ENCODE measurements around the gene IFIT2.
"Not testable (repeated sequence)": the region's sequence is repeated elsewhere in the genome, so short reads cannot be mapped to it uniquely, and the experiment has no call there.

Gene IFIT2, protein sequence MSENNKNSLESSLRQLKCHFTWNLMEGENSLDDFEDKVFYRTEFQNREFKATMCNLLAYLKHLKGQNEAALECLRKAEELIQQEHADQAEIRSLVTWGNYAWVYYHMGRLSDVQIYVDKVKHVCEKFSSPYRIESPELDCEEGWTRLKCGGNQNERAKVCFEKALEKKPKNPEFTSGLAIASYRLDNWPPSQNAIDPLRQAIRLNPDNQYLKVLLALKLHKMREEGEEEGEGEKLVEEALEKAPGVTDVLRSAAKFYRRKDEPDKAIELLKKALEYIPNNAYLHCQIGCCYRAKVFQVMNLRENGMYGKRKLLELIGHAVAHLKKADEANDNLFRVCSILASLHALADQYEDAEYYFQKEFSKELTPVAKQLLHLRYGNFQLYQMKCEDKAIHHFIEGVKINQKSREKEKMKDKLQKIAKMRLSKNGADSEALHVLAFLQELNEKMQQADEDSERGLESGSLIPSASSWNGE

GRCh38 chr10:89301721-89302445 lies at the start of gene IFIT2:
Gene IFIT2 (plus strand): TSS chr10:89302046. CDS start chr10:89302124, 78 bp downstream.
- peak; percentile 86 for DNase-seq (ENCODE audit: low spot score)

- no peak for DNase-seq (ENCODE audit: low spot score)
Measured at GRCh38 chr10:89252225-89252585, 49.6 kb upstream of the IFIT2 start.

DNA sequence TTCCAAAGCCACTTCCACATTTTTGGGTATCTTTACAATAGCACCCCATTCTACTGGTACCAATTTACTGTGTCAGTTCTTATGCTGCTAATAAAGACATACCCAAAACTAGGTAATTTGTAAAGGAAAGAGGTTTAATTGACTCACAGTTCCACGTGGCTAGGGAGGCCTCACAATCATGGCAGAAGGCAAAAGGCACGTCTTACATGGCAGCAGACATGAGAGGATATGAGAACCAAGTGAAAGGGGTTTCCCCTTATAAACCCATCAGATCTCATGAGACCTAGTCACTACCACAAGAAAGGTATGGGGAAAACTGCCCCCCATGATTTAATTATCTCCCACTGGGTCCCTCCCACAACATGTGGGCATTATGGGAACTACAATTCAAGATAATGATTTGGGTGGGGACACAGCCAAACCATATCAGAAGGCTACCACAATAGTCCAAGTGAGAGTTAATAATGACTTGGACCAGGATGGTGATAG lies 46.7 kb upstream of the IFIT2 start:
- DNase-seq (ENCODE audit: low spot score): not testable (repeated sequence)

- no peak for DNase-seq (ENCODE audit: low spot score)
Measured at GRCh38 chr10:89255793-89256192, 46.1 kb upstream of the IFIT2 start.

DNA sequence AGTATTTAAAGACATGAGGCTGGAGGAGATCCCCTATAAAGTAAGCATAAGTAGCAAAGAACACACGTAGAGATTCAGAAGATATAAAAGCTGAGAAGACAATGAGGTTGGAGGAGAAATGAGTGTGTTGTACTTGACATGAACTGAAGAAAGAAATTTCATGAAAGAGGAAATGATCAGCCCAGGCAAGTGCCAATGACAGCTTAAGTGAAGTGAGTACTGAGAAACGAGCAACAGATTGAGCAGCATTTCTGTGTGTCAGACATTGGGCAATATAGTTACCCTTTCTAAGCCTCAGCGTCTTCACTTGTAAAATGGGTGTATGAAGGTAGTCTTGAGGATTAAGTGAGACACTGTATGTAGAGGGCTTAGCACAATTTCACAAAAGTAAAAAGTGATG lies 45.5 kb upstream of the IFIT2 start:
- DNase-seq (ENCODE audit: low spot score): no peak

- no peak for DNase-seq (ENCODE audit: low spot score)
Measured at GRCh38 chr10:89256962-89257361, 44.9 kb upstream of the IFIT2 start.

GRCh38 chr10:89257581-89257980 lies 44.3 kb upstream of the IFIT2 start:
- no peak for DNase-seq (ENCODE audit: low spot score)

DNA sequence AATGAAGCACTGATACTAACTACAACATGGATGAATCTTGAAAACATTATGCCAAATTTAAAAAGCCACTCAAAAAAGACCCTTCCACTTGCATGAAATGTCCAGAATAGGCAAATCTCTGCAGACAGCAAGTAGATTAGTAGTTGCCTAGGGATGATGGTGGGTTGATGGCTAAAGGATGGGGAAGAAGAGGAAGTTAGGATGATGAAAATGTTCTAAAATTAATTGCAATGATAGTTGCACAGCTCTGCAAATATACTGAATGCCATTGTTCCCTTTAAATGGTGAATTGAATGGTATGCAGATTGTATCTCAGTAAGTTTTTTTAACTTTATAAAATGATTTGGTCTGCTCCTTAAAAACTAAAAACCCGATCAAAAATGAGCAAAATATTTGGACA lies 43.0 kb upstream of the IFIT2 start:
- no peak for DNase-seq (ENCODE audit: low spot score)

DNA sequence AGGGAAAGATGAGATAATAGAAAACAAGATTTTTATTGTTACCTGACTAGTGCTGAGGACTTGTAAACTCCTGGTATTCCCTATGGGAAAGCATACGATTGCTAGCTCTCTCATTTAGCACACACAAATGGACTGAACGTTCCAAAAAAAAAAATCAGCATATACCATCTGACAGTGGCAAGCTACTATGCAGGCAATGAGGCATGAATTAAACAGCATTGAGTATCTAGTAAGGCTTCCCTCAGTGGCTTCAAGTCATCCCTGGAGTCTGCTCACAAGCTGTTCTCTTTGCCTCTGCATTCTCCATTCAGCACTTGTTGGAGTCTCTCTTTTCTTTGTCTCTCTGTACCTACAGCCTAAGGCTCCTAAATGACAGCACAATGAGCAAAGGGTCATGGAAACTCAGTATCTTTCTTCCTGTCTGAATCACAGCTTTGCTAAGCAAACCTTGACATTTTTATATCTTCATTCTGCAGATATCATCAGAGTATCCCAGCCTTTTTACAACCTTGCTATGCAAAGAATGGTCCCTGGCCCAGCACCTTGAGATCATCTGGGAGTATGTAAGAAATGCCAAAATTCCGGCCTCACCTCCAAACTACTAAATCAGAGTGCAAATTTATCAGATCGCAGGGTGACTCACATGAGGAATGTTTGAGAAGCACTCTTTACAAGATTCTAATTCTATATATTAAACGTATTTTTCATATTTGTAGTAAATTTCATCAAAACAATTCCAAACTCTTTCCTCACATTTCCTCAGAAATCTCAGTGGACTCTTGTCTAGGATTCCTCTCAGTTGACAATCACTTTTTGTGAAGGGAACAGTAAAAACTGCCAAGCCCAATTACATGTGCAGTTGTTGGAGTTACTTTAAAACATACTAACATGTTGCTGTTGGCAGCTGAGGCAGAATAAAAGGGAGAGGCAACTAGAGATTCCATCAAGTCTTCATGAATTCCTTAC lies 39.5 kb upstream of the IFIT2 start:
- DNase-seq (ENCODE audit: low spot score): no peak

DNA sequence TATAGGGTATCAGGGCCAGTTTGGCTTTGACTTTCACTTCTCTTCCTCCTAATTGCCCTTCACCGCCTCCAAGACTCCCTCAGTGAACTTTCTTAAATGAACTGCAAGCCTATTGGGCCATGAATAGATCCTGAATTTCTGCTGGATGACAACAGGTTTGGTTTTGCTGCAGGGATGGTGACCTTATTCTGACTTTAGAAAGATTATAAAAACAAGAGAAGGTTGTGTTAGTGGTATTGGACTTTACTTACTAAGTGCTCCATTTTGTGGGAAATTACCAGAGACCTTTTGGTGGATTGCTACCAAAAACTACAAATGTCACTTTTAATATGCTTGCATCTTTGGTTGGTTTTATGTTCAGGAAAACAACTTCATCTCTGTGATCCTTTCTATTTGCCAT lies 38.8 kb upstream of the IFIT2 start:
- no peak for DNase-seq (ENCODE audit: low spot score)

GRCh38 chr10:89263531-89263930 lies 38.3 kb upstream of the IFIT2 start:
- DNase-seq (ENCODE audit: low spot score): no peak

DNA sequence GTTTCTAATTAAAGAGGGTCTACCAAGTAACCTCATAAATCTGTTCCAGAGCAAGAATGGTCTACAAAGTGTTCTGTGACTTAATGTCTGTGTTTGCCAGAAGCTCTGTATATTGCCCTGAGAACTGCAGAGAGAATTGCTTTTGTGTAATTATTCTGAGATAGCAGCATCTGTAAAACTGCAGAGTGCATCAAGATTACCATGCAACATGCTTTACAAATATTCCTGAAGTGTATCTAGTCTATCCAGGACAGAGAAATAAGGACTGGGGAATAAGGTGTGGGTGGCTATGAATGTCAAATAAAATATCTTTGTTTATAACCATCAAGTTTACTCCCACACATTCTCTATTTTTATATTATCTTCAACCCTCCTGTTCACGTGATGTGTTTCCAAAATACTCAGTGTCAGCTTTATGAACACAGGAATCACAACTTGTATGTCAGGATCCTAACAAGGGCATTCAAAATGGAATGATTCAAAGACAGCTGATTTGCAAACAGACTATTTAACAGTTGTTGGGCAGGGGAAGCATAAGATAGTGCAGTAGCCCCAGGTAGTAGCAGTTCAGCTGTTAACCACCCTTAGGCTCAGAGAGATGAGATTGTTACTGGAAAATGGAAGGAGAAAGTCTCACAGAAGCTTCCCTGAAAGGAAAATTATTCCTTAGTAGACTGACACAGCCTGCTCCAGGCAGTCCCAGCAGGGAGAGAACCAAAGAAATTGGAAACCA lies 35.0 kb upstream of the IFIT2 start:
- DNase-seq (ENCODE audit: low spot score): no peak

GRCh38 chr10:89269433-89270152 lies 32.3 kb upstream of the IFIT2 start:
- DNase-seq (ENCODE audit: low spot score): no peak

DNA sequence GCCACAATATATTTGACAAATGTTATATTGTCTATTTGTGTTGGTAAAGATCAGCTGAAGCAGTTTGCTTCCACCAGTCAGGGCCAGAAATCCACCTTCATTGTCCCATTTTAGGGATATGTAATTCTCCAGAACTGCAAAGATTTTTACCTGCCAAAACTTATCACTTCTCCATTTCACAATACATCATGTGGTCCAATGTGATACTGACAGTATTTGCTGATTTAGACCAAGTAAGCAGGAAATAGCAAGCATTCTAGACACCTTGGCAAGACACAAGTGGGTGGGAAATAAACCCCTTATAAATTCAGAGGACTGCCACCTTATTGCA lies 31.7 kb upstream of the IFIT2 start:
- no peak for DNase-seq (ENCODE audit: low spot score)

DNA sequence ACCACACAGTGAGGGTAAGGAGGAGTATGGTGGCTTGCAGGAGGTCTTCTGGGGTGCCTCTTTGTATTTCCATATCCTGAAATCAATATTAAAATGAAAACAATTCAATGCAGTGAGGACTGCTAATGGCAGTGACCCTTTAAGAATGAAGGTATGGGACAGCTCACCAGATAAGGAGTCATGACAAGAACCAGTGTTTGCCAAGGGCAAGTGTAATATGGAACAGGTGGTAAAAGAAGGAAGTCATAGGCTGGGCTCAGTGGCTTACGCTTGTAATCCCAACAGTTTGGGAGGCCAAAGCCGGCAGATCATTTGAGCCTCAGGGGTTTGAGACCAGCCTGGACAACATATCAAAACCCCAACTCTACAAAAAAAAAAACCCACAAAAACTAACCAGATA lies 30.3 kb upstream of the IFIT2 start:
- DNase-seq (ENCODE audit: low spot score): no peak

DNA sequence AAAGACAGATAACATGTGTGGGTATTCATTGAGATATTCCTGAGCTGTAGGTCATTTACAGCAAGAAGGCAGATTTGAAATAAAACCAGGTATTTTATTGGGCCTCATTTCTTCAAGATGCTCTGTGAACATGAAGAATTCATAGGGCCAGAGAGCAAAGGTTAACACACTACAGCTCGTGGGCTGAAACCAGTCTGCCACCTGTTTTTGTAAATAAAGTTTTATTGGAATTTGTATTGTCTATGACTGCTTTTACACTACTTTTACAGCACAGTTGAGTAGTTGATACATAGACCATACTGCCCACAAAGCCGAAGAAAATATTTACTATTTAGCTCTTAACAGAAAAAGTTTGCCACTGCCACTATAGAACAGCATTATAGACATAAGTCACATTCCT lies 28.2 kb upstream of the IFIT2 start:
- DNase-seq (ENCODE audit: low spot score): no peak

GRCh38 chr10:89274928-89275327 lies 26.9 kb upstream of the IFIT2 start:
- no peak for DNase-seq (ENCODE audit: low spot score)

DNA sequence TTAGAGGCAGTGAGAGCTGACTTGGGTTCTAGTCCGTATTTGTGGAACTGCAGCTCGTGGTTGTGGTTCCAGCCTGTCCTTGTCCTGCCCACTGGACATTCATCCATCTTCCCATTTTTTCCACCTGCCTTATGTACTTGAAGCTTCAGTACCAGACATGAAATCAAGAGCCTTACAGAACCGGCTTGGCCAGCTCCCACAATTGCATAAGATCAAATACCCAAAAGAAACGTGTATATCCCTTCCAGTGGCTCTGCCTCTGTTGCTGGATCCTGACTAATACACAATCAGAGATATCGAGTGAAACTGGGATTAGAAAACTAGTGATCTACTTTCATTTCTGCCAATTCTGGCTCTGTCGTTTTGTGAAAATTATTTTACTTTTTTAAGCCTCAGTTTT lies 26.5 kb upstream of the IFIT2 start:
- no peak for DNase-seq (ENCODE audit: low spot score)

- DNase-seq (ENCODE audit: low spot score): no peak
Measured at GRCh38 chr10:89278034-89278535, 23.8 kb upstream of the IFIT2 start.

DNA sequence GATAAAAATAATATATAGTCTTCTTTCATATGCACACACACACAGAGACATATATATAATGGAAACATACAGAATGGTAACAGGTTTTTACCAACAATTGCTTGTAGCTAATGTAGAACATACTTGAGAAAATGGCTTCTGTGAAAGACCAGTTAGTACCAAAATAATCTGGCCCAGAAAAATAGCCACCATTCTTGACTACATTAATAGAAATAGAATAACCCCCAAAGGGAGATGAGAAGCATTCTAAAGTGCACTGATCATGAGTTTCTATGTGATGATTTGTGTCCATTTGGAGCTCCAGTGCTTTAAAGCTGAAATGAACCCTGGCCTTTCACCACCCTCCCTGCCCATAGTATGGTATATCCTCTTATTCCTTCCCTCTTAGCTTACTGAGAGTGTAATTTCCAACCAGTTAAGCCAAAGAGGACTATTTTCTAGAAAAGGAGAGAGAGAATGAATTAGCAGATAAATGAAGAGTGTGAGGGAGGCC lies 22.9 kb upstream of the IFIT2 start:
- no peak for DNase-seq (ENCODE audit: low spot score)

All from NAMALWA (cell line).